GM21786 (cell line): Measurements from ENCODE around the gene PXYLP1.
A peak's percentile ranks its signal among the peaks of the same experiment; 100 is the strongest.
"Not testable (repeated sequence)": the region's sequence is repeated elsewhere in the genome, so short reads cannot be mapped to it uniquely, and the experiment has no call there.

Source experiments
- ATAC-seq: cut with Tn5 transposase; IDR thresholded peaks from one replicate; pipeline ENCODE4 v1.9.1; 2021; ENCODE audit not compliant: unreplicated experiment

PXYLP1 gene, protein sequence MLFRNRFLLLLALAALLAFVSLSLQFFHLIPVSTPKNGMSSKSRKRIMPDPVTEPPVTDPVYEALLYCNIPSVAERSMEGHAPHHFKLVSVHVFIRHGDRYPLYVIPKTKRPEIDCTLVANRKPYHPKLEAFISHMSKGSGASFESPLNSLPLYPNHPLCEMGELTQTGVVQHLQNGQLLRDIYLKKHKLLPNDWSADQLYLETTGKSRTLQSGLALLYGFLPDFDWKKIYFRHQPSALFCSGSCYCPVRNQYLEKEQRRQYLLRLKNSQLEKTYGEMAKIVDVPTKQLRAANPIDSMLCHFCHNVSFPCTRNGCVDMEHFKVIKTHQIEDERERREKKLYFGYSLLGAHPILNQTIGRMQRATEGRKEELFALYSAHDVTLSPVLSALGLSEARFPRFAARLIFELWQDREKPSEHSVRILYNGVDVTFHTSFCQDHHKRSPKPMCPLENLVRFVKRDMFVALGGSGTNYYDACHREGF

DNA sequence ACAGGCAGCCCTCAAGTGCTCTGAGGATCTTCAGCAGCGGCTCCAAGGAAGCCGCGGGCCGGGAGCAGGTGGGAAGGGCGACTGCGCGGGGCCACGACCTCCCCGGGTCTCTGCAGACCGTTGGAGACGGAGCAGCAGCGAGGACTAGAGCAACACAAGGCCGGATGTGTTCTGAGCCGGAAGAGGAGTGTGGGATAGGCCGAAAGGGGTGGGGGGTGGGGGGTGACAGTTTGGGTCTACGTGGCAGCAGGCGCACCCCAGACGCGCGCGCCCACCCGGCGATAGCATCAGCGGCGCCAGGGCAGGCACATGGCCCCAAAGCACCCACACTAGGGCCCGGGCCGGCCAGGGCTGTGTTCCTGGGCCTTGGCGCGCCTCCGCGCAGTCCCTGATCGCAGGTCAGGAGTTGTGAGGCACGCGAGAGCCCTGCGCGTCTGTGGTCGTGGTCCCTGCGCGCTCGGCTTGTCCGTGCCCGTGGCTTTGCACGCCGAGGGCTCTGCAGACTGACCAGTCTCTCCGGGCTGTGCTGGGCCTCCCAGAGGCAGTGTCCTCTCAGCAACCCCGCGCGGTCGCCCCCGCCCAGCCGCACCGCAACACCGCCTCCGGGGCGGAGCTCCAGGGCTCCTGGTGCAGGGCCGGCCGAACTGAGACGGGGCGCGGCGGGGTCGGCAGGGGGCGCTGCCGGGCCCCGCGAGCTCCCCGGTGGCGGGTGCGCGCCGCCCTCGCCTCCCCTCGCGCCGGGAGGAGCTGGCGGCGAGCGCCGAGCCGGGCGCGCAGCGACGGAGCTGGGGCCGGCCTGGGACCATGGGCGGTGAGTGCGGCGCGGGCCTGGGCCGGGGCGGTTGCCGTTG, at the start of gene PXYLP1:
TSS of gene PXYLP1 (plus strand) at position 725 of the 851 bp plus-strand sequence. CDS start 28,351 bp downstream, outside the sequence.
- ATAC-seq: peak; percentile 97

DNA sequence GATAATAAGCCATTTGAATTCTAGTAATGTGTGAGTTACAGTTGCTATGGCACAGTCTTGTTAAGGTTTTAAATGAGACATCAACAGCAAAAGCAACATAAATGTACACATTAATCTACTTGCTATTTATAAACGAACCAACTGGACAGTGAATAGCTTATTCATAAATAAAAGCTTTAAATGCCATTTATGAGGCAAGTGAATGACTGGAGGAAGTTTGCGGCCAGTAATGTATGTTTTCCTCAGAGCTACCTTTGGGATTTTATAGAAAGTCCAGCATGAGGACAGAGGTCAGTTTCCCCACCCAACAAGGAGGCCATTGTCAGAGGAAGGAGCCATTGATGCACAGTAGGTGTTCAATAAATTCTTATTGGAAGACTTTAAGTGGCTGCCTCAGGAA, 48.0 kb upstream of the PXYLP1 start:
- no peak for ATAC-seq

DNA sequence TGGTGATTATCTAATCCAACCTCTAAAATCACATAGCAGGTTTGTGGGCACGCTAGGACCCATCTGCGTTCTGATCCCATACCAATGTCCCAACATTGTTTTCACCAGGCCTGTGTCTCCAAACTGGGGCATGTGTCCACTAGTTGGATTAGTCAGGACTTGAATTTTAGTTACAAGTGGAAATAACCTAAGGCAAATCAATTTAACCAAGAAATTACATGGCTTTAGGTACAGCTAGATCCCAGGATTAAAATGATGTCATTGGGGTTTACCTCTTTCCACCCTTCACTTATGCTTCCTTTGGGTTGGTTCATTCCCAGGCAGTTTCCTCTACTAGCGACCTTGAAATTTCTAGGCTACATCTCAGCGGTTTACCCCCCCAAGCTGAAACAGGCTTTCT, 47.2 kb upstream of the PXYLP1 start:
- ATAC-seq: no peak

DNA sequence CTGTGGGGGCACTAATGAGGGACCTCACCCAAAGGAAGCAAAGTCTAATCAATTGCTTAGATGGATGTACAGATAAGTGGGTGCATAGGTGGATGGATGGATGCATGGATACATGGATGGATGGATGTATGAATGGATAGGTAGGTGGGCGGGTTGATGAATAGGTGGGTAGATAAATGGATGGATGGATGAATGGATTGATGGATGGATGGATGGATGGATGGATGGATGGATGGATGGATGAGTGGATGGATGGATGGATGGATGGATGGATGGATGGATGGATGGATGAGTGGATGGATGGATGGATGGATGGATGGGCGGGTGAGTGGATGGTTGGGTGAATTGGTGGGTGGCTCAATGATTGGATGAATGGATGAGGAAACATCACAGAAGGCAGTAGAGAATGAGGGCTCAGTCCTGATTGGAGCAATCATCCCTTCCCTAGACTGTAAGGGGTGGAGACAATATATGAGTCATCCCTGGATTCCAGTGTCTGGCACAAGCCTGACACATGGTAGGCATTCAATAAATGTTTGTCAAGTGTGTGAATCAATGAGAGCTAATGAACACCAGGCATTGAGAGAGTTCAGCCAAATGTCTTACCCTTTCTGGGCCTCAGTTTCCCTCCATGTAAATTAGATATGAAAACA, 40.4 kb upstream of the PXYLP1 start:
- ATAC-seq: no peak

DNA sequence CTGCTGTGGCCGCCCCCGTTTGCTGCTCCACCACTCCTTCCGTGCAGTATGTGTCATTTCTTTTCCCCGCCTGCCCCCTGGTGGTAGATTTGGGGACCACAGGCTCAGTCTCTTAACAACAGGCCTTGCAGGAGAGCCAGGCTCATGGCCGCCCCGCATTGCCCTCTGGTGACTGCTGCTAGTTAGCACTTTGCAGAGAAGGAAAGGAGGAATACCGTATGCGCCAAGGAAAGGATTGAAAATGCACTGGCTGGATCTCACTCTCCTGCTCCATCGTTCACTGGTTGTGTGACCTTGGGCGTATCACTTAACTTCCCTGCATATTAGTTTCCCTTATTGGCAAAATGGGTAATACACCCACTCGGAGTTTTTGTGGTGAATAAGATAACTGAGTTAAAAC, 39.3 kb upstream of the PXYLP1 start:
- ATAC-seq: peak; percentile 100

DNA sequence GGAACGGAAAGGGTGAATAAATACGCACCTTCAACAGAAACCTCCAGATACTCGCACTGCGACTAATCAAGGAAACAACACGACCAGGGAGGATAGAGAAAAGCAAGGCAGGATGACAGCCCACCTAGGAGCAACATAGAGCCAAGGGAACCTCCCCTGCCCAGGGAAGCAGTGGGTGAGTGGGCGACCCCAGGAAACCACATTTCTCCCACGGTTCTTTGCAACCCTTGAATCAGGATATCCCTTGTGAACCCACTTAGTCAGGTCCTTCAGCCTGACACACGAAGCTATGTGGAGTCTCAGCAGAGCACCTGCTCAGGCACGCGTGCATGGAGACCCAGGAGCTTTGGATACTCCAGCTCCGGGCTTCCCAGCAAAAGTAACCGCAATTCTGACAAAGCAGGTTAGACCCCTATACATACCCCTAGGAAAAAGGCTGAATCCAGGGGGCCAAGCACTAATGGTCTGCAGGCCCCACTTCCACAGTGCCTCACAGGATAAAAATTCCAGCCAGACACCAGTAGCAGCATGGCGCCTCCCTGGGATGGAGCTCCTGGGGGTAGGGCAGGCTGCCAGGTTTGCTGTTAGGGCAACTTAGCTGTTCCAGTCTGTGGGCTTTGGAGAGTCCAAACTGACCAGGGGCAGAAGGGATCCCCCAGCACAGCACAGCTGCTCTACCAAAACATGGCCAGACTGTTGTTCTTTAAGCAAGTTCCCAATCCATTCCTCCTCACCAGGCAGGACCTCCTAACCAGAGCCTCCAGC, 38.4 kb upstream of the PXYLP1 start:
- ATAC-seq: no peak

DNA sequence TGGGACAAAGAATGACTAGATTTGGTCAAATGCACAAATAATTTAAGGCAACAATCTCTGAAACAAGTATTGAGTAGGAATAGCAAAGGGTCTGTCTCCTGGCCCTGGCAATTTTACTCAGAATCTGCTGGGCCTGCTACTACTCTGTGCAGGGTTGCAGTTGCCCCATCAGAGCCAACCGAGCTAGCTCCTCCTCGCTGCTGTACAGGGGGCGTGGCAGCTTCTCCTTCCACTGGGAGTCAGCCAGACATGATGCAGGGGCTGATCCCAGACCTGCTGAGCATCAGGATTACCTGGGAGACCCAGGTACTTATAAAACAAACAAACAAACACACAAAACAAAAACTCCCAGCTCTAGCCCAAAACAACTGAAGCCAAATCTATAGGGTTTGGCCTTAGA, 30.5 kb upstream of the PXYLP1 start:
- no peak for ATAC-seq

DNA sequence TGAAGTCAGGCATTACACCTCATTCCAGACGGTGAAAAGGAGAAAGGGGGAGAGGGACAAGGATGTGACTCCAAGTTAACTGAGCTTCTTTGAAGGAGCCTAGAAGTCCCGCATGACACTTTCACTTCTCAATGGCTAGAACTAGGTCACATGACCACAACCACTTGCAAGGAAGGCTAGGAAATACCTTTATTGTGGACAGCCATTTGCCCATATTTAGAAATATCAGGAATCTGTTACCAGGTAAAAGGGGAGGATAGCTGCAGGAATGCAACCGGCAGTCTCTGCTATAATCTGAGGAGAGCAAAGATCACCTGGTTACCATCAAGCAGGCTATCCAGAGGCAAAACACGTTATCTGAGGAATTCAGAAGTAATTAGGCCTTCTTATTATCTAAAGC, 28.9 kb upstream of the PXYLP1 start:
- ATAC-seq: no peak

DNA sequence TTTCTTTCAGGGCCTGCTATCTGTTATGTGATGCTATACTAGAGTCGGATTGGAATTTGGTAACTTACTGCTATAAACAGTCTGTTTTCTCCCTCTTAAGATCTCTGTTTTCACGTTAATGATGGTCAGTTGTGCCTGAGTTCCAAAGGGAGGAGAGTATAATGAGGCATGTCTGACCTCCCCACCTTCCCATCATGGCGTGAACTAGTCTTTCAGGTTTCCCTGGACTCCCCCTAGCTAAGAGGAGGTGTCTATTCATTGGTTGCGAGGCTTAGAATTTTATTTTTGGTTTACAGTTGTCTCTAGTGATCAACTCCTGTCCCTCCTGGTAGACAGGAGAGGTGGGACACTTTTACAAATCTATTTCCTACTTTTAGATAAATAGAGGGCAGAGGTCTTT, 27.8 kb upstream of the PXYLP1 start:
- no peak for ATAC-seq

DNA sequence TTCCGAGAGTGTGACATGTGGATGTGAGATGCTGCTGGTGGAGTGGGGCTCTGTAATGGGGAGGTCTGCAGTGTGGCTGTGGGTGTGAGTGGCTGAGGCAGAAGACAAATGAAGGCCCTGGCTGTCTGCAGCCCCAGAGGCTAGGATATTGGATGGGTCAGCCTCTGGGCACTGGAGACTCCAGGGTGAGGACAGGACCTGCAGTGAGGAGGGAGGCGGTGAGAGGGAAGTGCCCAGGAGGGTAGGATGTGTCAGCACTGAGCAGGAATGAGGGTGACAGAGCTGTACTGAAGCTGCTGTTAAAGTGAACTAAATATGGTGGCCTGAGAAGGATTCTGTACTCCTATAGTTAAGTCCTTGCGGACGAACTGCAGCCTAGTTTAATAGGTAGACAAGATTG, 27.3 kb upstream of the PXYLP1 start:
- no peak for ATAC-seq

DNA sequence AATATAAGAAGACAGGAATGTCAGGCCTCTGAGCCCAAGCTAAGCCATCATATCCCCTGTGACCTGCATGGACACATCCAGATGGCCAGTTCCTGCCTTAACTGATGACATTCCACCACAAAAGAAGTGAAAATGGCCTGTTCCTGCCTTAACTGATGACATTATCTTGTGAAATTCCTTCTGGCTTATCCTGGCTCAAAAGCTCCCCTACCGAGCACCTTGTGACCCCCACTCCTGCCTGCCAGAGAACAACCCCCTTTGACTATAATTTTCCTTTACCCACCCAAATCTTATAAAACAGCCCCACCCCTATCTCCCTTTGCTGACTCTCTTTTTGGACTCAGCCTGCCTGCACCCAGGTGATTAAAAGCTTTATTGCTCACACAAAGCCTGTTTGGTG, 20.3 kb upstream of the PXYLP1 start:
- ATAC-seq: not testable (repeated sequence)

DNA sequence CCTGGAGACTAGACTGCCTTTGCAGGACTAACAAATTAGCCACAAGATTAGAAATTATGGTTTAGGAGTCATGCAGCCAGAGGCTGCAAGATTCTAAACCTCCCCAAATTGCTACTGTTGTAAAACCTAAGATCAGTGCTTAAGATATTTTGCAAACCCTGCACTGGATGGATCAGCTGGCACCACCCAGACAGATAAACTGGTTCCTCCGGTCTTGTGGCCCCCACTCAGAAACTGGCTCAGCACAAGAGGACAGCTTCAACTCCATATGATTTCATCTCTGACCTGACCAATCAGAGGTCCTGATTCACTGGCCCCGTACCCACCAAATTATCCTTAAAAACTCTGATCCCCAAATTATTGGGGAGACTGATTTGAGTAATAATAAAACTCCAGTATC, 19.5 kb upstream of the PXYLP1 start:
- no peak for ATAC-seq

DNA sequence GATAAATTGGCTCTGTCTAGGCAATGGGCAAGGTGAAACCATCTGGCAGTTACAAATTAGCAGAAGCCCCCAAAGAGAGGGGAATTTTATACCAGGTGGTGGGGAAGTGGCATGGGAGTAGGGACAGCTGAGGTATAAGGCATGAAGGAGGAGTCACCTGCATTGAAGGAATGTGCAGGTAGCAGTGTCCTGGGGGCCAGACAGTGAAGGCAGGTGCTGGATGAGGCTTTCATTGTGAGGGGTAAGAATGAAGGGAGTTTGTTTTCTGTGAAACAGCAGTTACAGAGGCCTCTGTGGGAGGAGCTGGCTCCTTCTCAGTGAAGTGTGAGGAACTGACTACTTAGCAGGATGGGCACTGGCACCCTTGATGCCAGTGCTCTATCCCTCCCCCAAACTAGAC, 19.1 kb upstream of the PXYLP1 start:
- ATAC-seq: no peak

DNA sequence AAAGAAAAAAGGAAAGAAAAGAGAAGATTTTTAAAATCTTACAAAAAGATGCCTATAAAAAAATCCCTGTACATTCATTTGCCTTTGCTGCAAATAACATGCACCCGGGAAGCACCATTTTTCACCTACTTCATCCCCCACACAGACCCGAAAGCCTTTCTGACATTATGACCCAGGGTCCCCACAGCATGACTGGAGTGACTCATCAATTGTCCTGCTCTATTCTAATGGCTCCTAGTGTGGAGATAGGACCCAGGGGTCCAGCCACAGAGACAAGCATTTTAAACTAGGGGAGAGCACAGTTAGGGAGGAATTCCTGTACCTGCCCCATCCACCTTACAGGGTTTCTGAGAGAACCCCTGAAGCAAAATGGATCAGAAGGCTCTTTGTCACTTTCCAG, 14.7 kb upstream of the PXYLP1 start:
- no peak for ATAC-seq

DNA sequence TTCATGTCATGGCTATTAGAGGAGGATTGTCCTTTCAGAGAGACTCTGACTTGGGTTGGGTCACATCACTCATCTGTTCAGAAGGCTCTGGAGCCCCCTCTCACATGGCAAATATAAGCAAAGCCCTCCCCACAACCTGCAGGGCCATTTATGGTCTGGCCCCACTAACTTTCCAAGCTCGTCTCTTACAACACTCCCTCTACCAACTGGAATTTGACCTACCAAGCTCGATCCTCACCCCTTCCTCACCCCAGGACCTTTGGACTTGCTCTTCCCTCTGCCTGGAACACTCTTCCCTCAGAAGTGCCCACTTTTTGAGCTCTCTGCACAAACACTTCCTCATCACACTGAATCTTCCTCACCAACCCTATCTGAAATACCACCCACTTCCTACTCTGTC, 14.2 kb upstream of the PXYLP1 start:
- ATAC-seq: no peak

DNA sequence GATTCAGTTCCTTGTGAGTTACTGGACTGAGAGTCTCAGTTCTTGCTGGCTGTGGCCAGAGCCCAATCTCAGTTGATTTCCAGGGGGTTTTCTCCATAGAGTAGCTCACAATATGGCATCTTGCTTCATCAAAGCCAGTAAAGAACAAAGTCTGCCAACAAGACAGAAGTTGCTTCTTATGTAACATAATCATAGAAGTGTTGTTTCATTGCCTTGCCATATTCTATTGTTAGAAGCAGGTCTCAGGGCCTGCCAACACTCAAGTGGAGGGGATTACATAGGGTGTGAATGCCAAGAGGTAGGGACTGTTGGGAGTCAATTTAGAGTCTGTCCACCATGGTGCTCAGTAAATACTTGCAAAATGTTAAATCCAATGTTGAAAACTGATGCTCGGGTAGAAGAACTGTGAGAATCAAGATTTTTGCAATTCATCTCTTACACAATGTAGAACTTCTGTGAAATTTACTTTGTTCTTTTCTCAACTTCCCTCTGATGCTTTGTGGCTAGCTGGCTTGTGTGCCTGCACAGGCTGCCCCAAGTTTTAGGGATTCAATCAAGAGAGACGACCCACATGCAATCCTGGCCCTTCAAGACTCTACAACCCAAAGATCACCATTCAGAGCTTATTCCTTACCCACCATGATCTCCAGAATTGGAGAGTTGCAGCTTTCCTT, 13.3 kb upstream of the PXYLP1 start:
- ATAC-seq: no peak

DNA sequence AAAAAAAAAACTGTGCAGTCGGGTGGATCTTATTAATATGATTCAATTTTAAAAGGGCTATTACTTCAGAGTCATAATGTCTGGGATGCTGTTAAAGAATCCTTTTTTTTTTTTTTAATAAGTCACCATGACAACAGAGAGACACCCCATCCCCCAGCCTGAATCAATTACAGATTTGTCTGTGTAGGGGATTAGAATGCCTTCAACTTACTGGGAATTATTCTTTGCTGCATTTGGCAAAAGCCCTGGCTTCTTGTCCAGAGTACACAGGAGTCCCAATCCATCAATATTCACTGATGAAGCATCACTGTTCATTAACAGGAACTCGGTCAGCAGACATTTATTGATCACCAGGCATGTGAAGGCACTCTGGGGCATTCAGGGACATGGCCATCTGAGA, 12.7 kb upstream of the PXYLP1 start:
- ATAC-seq: no peak

DNA sequence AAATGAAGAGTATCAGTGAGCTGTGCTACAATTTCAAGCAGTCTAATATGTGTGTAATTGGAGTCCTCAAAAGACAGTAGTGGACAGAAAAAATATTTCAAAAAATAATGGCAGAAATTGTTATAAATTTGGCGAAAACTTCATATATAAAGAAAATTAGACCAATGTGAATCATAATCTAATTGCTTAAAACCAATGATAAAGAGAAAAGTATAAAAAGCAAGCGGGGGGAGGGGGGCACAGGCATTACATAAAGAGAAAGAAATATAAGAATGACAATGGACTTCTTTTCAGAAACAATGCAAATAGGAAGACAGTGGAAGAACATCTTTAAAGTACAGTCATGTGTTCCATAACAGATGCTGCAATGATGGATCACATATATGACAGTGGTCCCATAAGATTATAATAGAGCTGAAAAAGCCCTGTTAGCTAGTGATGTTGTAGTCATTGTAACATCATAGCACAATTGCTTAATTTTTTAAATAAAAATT, 7.9 kb upstream of the PXYLP1 start:
- no peak for ATAC-seq

DNA sequence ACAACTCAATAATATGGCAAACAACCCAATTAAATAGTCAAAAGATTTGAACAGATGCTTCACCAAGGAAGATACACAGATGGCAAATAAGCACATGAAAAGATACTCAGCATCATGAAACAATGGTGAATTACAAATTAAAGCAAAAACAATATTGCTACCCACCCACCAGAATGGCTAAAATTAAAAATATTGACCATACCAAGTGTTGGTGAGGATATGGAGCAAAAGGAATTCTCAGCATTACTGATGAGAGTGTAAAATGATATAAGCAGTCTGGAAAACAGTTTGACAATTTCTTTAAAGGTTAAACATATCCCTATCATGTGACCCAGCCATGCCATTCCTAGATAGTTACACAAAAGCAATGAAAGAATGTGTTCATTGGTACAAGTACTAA, 5.7 kb upstream of the PXYLP1 start:
- ATAC-seq: no peak

DNA sequence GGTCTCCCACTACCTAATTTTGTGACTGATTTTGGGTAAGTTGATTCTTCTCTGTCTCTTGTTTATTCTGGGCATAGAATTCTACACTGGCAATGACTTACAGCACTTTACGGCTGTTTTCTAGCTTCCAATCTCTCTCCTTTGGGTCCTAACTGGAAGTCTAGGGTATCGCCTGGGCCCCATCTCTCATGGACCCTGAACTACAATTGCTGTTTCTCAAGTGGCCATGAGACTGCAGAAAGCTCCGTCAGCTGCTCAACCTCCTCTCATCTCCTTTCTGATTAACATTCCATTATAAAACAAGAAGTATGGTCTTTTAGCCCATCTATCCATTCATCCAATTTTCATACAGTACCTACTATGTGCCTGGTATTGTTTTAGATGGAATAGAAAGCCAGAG, 4.4 kb upstream of the PXYLP1 start:
- ATAC-seq: no peak
